NCI-H1048 (cell line): ENCODE results near the gene PIP5K1B.

Experiments used
- DNase-seq: peaks from one replicate; lab custom pipeline; 2025; lab: John Stamatoyannopoulos, UW

PIP5K1B gene

GRCh38 chr9:68775003-68775730 lies 70.1 kb downstream of the PIP5K1B start:
- DNase-seq, result no peak

GRCh38 chr9:68777070-68777763 lies 72.2 kb downstream of the PIP5K1B start:
- no peak for DNase-seq

DNA sequence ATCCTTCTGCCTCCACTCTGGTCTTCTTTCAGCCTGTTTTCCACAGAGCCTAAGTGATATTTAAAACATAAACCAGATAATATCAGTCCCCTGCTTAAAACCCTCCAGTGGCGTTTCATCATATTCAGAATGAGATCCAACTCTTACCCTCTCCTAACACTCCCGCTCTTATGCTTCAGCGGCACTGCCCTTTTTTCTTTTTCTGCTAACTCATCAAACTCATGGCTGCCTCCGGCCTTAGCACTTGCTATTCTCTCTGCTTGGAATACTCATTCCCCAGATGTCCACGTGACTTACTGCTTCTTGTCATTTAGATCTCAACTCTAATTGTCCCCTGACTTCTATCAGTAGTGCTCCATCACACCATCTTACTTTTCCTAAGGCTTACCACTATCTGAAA lies 73.6 kb downstream of the PIP5K1B start:
- no peak for DNase-seq

DNA sequence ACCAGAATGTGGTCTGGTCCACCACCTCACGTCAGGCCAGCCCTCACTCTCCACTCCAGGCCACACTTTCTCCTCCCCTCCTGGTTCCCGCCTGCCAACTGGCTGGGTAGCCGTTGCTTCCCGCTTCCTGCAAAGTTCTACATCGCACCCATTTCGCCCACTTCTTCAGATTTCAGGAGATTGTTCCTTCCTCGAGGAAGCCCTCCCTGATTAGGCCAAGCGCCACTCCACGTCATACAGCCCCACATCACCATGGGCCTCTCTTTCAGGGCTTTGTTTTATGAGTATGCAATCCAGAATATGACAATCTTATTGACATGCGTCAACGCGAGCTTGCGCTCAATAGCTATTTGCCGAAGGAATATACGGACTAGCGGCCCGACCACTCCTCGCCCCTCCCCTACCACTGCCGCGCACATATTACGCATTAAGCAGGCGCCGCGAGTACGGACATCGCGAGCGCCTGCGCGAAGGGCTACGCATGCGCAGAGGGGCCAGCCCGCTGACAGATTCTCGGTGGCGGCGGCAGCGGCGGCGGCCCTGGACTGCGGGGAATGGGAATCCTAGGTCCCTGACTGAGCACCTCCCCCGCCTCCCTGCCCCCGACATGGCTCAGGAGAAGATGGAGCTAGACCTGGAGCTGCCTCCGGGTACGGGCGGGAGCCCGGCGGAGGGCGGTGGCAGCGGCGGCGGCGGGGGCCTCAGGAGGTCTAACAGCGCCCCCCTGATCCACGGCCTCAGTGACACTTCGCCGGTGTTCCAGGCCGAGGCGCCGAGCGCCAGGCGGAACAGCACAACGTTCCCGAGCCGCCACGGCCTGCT lies 74.7 kb downstream of the PIP5K1B start:
- peak; percentile 85 for DNase-seq

DNA sequence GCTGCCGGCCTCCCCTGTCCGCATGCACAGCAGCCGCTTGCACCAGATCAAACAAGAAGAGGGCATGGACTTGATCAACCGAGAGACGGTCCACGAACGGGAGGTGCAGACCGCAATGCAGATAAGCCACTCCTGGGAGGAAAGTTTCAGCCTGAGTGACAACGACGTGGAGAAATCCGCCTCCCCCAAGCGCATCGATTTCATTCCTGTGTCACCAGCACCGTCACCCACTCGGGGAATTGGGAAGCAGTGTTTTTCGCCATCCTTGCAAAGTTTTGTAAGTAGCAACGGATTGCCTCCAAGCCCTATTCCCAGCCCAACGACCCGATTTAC lies 75.3 kb downstream of the PIP5K1B start:
- DNase-seq, result no peak

DNA sequence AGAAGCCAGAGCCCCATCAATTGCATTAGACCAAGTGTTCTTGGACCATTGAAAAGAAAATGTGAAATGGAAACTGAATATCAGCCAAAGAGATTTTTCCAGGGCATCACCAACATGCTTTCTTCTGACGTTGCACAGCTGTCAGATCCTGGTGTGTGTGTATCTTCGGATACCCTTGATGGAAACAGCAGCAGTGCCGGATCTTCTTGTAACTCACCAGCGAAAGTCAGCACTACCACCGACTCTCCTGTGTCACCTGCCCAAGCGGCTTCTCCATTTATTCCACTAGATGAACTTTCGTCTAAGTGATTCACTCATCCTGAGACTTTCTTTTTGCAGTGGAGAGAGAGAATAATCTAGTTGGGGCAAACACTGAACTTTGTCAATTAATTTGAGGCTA lies 75.7 kb downstream of the PIP5K1B start:
- no peak for DNase-seq

- no peak for DNase-seq
Observed at GRCh38 chr9:68781928-68782327, 76.9 kb downstream of the PIP5K1B start.

GRCh38 chr9:68782546-68782945 lies 77.5 kb downstream of the PIP5K1B start:
- DNase-seq, result no peak

DNA sequence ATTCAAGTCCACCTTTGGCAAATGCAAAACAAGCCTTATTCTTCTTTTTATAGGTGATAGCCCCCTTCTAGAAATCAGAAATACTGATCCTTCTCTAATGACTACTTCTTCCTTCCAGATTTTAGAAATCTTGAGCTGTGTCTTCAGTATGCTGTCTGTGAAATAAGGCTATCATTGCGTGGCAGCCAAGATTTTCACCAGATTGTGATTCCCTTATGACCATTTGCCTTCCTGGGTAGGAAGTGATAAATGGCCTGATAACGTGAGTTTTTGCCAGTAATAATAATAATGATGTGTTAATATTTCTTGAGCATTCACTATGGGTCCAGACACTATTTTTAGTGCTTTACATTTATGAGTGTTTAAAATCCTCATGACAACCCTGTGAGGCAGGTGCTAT lies 80.9 kb downstream of the PIP5K1B start:
- no peak for DNase-seq

- no peak for DNase-seq
Observed at GRCh38 chr9:68791169-68791568, 86.1 kb downstream of the PIP5K1B start.

DNA sequence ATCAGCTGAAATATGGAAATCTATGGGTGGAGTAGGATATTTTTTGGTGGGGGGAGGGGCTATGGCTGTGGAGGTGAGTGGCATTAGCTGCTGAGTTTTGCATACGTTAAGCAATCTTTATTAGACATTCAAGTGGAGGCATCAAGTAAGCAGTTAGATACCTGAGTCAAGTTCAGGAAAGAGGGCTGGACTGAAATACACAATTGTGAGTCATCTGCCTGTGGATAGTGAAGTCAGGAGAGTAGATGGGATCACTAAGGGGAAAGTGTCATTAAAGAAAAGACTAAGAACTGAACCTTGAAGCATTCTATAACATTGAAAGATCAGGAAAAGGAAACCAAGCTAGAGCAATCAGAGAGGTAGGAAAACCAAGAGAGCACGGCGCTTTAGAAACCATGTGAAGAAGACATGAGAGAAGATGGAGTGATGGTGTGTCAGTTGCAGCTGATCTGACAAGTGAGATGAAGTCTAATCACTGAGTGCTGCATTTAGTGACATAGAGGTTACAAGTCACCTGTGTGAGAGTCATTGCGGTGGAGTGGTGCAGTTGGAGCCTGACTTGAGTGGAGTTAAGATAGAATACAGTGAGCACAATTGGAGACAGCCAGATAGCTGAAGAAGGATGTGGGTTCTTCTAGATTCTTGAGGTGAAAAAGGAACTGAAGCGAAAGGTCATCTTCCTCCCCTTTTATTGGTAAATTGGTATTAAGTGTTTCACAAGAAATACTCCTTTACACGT lies 88.7 kb downstream of the PIP5K1B start:
- DNase-seq, result no peak

DNA sequence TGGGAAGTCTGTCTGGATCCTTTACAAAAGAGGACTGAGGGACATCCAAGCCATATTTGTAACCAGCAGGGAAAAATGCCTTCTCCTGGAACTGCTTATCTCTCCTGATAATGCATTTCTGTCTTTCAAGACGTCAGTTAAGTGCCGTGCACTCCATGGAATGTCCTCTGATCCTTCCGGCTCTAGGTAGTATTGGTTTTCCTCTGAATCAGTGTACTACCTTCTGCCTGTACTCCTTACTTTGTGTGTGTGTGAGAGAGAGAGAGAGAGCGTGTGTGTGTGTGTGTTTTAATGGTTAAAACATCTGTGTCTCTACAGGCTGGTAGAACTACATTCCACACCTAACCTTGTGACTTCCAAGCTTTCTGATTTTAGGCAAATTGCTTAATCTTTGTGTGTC lies 89.9 kb downstream of the PIP5K1B start:
- DNase-seq, result no peak

GRCh38 chr9:68795411-68795810 lies 90.4 kb downstream of the PIP5K1B start:
- DNase-seq, result no peak

DNA sequence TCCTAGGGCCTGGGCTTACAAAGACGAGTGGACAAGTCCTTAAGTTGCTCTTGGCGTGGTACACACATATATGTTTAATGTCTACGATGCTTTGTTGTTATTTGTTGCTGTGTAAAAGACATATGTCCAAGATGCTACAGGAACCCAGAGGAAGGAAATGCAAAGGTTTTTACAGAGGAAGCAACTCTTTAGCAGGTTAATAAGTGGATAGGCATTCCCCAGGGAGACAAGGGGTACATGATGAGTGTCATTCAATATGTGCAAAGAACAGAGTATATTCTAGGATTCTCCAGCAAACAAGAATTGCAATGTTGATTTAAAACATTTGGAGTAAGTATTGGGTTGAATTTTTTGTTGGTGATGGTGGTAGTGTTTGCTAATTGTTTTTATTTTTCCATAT lies 92.1 kb downstream of the PIP5K1B start:
- no peak for DNase-seq

DNA sequence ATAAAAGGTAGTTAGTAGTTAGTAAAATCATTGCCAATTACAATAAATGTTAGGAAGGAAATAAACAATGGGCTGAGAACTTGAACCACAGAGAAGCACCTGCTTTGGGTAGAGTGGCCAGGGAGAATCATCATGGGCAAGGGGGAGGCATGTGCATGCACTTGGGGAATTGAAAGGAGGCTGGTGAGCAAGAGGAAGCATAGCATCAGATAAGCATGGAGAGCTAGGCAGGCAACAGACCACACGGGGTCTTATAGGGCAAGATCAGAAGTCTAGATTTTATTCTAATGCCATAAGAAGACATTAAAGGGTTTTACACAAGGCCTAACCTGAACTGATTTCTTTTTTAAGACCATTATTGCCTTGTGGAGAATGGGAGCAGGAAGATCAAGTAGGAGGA lies 93.4 kb downstream of the PIP5K1B start:
- no peak for DNase-seq

GRCh38 chr9:68800836-68801235 lies 95.8 kb downstream of the PIP5K1B start:
- DNase-seq, result no peak

DNA sequence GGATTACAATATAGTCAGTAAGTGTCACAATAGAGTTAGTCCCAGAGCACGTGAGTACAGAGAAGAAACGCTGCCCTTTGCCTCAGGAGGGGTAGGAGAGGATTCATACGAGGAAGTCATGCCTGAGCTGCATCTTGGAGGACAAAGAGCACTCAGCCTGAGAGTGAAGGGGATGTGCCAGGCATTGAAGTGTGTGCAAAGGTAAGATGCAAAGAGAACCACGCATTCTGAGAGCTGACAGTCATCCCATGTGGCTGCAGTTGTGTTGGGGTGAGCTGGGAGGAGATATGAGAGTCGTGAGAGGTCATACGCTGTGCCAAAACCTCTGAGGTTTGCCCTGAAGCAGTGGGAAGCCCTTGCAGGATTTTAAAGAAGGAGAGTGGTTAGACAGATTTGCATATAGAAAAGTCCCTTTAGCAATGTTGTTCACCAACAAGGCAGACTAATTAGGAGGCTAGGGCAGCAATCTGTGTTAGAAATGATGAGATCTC lies 97.5 kb downstream of the PIP5K1B start:
- no peak for DNase-seq

DNA sequence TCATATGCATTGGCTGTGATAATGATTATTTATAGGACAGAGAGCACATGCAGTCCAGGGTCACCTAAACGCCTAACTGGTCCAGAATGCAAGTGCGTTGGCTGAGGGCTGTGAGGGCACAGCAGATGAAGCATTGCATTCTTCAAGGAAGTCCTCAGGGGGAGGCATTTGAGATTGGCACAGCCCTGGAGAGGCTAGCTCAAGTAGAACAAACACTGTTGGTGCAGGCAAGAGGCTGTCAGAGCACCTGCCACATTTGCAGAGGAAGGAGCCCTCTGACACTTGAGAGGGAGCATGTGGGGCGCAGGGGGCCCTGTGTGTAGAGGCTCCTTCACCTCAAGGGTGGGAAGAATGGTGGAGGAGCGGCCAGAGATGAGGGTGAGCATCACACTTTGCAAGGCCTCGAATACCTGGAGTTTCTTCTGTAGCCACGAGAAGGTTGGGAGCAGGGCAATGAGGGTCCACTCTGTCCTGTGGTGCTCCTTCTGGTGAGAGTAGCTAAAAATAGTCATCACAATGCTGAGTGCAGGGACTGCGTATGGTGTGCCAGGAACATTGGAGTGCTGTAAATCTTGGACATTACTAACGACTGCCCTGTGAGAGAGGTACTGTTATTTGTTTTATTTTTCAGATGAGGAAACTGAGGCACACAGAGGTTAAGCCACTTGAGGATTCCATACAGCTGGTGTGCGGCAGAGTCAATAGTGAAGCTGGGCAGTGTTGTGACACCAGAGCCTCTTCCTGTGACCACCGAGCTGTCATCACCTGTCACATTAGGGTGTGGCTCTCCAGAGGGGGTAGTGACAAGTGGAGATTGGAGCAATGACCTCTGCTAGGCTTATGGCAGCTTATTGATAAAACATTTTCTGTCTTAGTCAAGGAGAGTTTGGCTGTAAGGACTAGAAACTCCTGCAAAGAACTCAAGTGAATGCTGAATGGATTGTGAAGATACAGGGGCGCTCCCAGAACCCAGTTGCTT lies 100.2 kb downstream of the PIP5K1B start:
- no peak for DNase-seq

- no peak for DNase-seq
Observed at GRCh38 chr9:68805890-68806517, 101.0 kb downstream of the PIP5K1B start.

GRCh38 chr9:68808338-68808890 lies 103.4 kb downstream of the PIP5K1B start:
- DNase-seq, result no peak
